Stimulated activated CD4-positive, alpha-beta T cell treated with anti-CD3 and anti-CD28 coated beads, Interleukin-2, amount 100 ng/mL, for 4 hours (primary cell): Measurements from ENCODE around the gene SMTN.
"Not testable (repeated sequence)": the region's sequence is repeated elsewhere in the genome, so short reads cannot be mapped to it uniquely, and the experiment has no call there.

ENCODE experiments used
- DNase-seq: peaks from one replicate; pipeline ENCODE4 v3.0.0-alpha.2; 2020; ENCODE audit warnings: low read depth

SMTN gene

GRCh38 chr22:31080848-31081649, at the start of gene SMTN:
Gene SMTN, plus strand, starts transcription at chr22:31081318. Its CDS starts 1,941 bp downstream, at chr22:31083259.
- peak; percentile 84 for DNase-seq

GRCh38 chr22:31036671-31037550, 44.2 kb upstream of the SMTN start:
- no peak for DNase-seq

GRCh38 chr22:31038686-31039085, 42.4 kb upstream of the SMTN start:
- no peak for DNase-seq

GRCh38 chr22:31039393-31039792, 41.7 kb upstream of the SMTN start:
- DNase-seq = no peak

GRCh38 chr22:31040542-31041398, 40.3 kb upstream of the SMTN start:
- no peak for DNase-seq

- DNase-seq = no peak
Measured at GRCh38 chr22:31044262-31044861, 36.8 kb upstream of the SMTN start.

- DNase-seq = no peak
Measured at GRCh38 chr22:31045900-31046538, 35.1 kb upstream of the SMTN start.

- no peak for DNase-seq
Measured at GRCh38 chr22:31046539-31047226, 34.4 kb upstream of the SMTN start.

GRCh38 chr22:31048570-31048969, 32.5 kb upstream of the SMTN start:
- no peak for DNase-seq

GRCh38 chr22:31049815-31050420, 31.2 kb upstream of the SMTN start:
- no peak for DNase-seq

GRCh38 chr22:31055117-31055634, 25.9 kb upstream of the SMTN start:
- no peak for DNase-seq

GRCh38 chr22:31055635-31056159, 25.4 kb upstream of the SMTN start:
- DNase-seq = no peak

GRCh38 chr22:31056986-31057599, 24.0 kb upstream of the SMTN start:
- no peak for DNase-seq

GRCh38 chr22:31059663-31060062, 21.5 kb upstream of the SMTN start:
- not testable (repeated sequence) for DNase-seq

GRCh38 chr22:31062566-31063230, 18.4 kb upstream of the SMTN start:
- no peak for DNase-seq

GRCh38 chr22:31064369-31064768, 16.7 kb upstream of the SMTN start:
- no peak for DNase-seq

GRCh38 chr22:31068970-31069369, 12.1 kb upstream of the SMTN start:
- DNase-seq = no peak

GRCh38 chr22:31069691-31070314, 11.3 kb upstream of the SMTN start:
- not testable (repeated sequence) for DNase-seq
